Neural cell (in vitro differentiated cells): ENCODE results near the gene UHRF1. TPM values are rescaled to one million over a fixed set of nuclear protein-coding genes. Genes with fewer than 3 reads are reported as not detected.

ENCODE experiments used
- H2AFZ ChIP-seq: fragments of 200-600, 300-800 bp; sonication (generic), shearing (Covaris generic); 2 replicates; pipeline ENCODE4 v1.6.0; 2014; ENCODE audit warnings: low read depth, mild to moderate bottlenecking, antibody characterized with exemption, low read length, moderate library complexity
- H3F3A ChIP-seq: fragments of 200-600 bp; shearing (Covaris generic); 2 replicates; pipeline ENCODE4 v1.6.1; 2016; ENCODE audit warnings: mild to moderate bottlenecking, moderate library complexity, mixed read lengths, antibody characterized with exemption, low read length; ENCODE audit not compliant: insufficient read depth, poor library complexity, severe bottlenecking
- H3K27ac ChIP-seq: fragments of 200-600, 300-800 bp; sonication (generic), shearing (Covaris generic); 2 replicates; pipeline ENCODE4 v1.5.1; 2014; ENCODE audit warnings: mild to moderate bottlenecking, low read length, moderate library complexity
- H3K27me3 ChIP-seq: fragments of 300-800, 200-600 bp; sonication (generic), shearing (Covaris generic); 2 replicates; pipeline ENCODE4 v1.6.0; 2014; ENCODE audit warnings: mild to moderate bottlenecking, low read depth, low read length, moderate library complexity; ENCODE audit not compliant: insufficient read depth
- H3K36me3 ChIP-seq: fragments of 300-800, 200-600 bp; sonication (generic), shearing (Covaris generic); 2 replicates; pipeline ENCODE4 v1.5.1; 2014; ENCODE audit warnings: mild to moderate bottlenecking, antibody characterized with exemption, low read length, moderate library complexity; ENCODE audit not compliant: insufficient read depth
- H3K4me2 ChIP-seq: fragments of 300-800, 200-600 bp; sonication (generic), shearing (Covaris generic); 2 replicates; pipeline ENCODE4 v1.6.0; 2014; ENCODE audit warnings: mild to moderate bottlenecking, low read length
- H3K4me3 ChIP-seq: fragments of 300-800, 200-600 bp; sonication (generic), shearing (Covaris generic); 2 replicates; pipeline ENCODE4 v1.5.1; 2014; ENCODE audit warnings: mild to moderate bottlenecking, low read length, moderate library complexity
- H3K79me2 ChIP-seq: fragments of 200-600 bp; shearing (Covaris generic); replicated peaks from 2 replicates; pipeline ENCODE4 v1.6.0; 2014; ENCODE audit warnings: mild to moderate bottlenecking, low read length, moderate library complexity; ENCODE audit not compliant: insufficient read depth
- H3K9ac ChIP-seq: fragments of 300-800, 200-600 bp; sonication (generic), shearing (Covaris generic); 2 replicates; pipeline ENCODE4 v1.6.1; 2016; ENCODE audit warnings: mild to moderate bottlenecking, low read length, mixed read lengths
- H3K9me2 ChIP-seq: fragments of 200-600 bp; shearing (Covaris generic); 2 replicates; pipeline ENCODE4 v1.6.1; 2016; ENCODE audit warnings: mild to moderate bottlenecking, low read length, mixed read lengths; ENCODE audit not compliant: insufficient read depth
- H3K9me3 ChIP-seq: fragments of 200-600, 300-800 bp; sonication (generic), shearing (Covaris generic); 2 replicates; pipeline ENCODE4 v1.6.1; 2016; ENCODE audit warnings: mild to moderate bottlenecking, mixed run types, low read length, moderate library complexity, mixed read lengths
- H4K20me1 ChIP-seq: fragments of 200-600 bp; shearing (Covaris generic); 2 replicates; pipeline ENCODE4 v1.6.1; 2016; ENCODE audit warnings: mild to moderate bottlenecking, mixed run types; ENCODE audit not compliant: insufficient read depth
- EP300 ChIP-seq: fragments of 450-650 bp; conservative IDR thresholded peaks from 2 replicates; pipeline ENCODE4 v1.6.1; 2014; ENCODE audit warnings: antibody characterized with exemption, mild to moderate bottlenecking, moderate library complexity; ENCODE audit not compliant: poor library complexity, severe bottlenecking
- EZH2 ChIP-seq: fragments of 200-600, 300-800 bp; shearing (Covaris generic), sonication (generic); IDR thresholded peaks from 2 replicates; pipeline ENCODE4 v1.6.1; 2014; ENCODE audit warnings: antibody characterized with exemption, low read length, borderline replicate concordance, mild to moderate bottlenecking; ENCODE audit not compliant: insufficient read depth, poor library complexity, severe bottlenecking
- MXI1 ChIP-seq: fragments of 450-650 bp; conservative IDR thresholded peaks from 2 replicates; pipeline ENCODE4 v1.6.1; 2014; ENCODE audit warnings: antibody characterized with exemption, mild to moderate bottlenecking; ENCODE audit not compliant: poor library complexity, severe bottlenecking
- POLR2AphosphoS5 ChIP-seq: IDR thresholded peaks from 2 replicates; pipeline ENCODE4 v1.6.1; 2012
- RAD21 ChIP-seq: fragments of 450-650 bp; conservative IDR thresholded peaks from 2 replicates; pipeline ENCODE4 v1.6.1; 2014; ENCODE audit warnings: antibody characterized with exemption, mild to moderate bottlenecking, moderate library complexity
- SMC3 ChIP-seq: fragments of 450-650 bp; conservative IDR thresholded peaks from 2 replicates; pipeline ENCODE4 v1.6.1; 2014; ENCODE audit warnings: antibody characterized with exemption, mild to moderate bottlenecking, moderate library complexity; ENCODE audit not compliant: poor library complexity
- TAF1 ChIP-seq: IDR thresholded peaks from 2 replicates; pipeline ENCODE4 v1.6.1; 2012; ENCODE audit warnings: low read depth
- polyA plus RNA-seq: library from polyadenylated mRNA; depleted of rRNA; stranded (reverse); fragments of >200 nt; gene quantifications from 2 replicates; pipeline ENCODE4 v1.2.3, GENCODE V29; 2014
- TF ChIP-seq, protein P1 (sequence below): IDR thresholded peaks from 2 replicates; pipeline ENCODE4 v1.6.1; 2012; ENCODE audit warnings: borderline replicate concordance
- TF ChIP-seq, protein P2 (sequence below): fragments of 450-650 bp; IDR thresholded peaks from 2 replicates; pipeline ENCODE4 v1.5.1; 2014; ENCODE audit warnings: antibody characterized with exemption, mild to moderate bottlenecking, moderate library complexity; ENCODE audit not compliant: poor library complexity, severe bottlenecking

The UHRF1 gene
- polyA plus RNA-seq, 1 donor from 2014 or later, result 3.0 TPM

GRCh38 chr19:4962085-4962619 is 52.9 kb downstream of the UHRF1 start:
- H3K9me2 ChIP-seq, result no peaks in the 10 kb centered on the region
- TF ChIP-seq POLR2AphosphoS5 (no peak), MXI1 (no peak), EP300 (no peak), EZH2 (no peak), TAF1 (no peak), RAD21 (no peak), SMC3 (no peak)
- TF ChIP-seq, protein P1, sequence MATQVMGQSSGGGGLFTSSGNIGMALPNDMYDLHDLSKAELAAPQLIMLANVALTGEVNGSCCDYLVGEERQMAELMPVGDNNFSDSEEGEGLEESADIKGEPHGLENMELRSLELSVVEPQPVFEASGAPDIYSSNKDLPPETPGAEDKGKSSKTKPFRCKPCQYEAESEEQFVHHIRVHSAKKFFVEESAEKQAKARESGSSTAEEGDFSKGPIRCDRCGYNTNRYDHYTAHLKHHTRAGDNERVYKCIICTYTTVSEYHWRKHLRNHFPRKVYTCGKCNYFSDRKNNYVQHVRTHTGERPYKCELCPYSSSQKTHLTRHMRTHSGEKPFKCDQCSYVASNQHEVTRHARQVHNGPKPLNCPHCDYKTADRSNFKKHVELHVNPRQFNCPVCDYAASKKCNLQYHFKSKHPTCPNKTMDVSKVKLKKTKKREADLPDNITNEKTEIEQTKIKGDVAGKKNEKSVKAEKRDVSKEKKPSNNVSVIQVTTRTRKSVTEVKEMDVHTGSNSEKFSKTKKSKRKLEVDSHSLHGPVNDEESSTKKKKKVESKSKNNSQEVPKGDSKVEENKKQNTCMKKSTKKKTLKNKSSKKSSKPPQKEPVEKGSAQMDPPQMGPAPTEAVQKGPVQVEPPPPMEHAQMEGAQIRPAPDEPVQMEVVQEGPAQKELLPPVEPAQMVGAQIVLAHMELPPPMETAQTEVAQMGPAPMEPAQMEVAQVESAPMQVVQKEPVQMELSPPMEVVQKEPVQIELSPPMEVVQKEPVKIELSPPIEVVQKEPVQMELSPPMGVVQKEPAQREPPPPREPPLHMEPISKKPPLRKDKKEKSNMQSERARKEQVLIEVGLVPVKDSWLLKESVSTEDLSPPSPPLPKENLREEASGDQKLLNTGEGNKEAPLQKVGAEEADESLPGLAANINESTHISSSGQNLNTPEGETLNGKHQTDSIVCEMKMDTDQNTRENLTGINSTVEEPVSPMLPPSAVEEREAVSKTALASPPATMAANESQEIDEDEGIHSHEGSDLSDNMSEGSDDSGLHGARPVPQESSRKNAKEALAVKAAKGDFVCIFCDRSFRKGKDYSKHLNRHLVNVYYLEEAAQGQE, result no peak
- TF ChIP-seq, protein P2, sequence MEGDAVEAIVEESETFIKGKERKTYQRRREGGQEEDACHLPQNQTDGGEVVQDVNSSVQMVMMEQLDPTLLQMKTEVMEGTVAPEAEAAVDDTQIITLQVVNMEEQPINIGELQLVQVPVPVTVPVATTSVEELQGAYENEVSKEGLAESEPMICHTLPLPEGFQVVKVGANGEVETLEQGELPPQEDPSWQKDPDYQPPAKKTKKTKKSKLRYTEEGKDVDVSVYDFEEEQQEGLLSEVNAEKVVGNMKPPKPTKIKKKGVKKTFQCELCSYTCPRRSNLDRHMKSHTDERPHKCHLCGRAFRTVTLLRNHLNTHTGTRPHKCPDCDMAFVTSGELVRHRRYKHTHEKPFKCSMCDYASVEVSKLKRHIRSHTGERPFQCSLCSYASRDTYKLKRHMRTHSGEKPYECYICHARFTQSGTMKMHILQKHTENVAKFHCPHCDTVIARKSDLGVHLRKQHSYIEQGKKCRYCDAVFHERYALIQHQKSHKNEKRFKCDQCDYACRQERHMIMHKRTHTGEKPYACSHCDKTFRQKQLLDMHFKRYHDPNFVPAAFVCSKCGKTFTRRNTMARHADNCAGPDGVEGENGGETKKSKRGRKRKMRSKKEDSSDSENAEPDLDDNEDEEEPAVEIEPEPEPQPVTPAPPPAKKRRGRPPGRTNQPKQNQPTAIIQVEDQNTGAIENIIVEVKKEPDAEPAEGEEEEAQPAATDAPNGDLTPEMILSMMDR, result no peak
- no peaks in the 10 kb centered on the region for H4K20me1 ChIP-seq
- no peak overlapping the region for H3K27ac ChIP-seq
- no peaks in the 10 kb centered on the region for H3K79me2 ChIP-seq
- H2AFZ ChIP-seq, result no peak overlapping the region
- H3K4me2 ChIP-seq, result no peak overlapping the region
- H3K9me3 ChIP-seq, result no peaks in the 10 kb centered on the region
- H3F3A ChIP-seq, result no peaks in the 10 kb centered on the region
- H3K4me3 ChIP-seq, result no peak overlapping the region
- H3K9ac ChIP-seq, result no peak overlapping the region
- no peaks in the 10 kb centered on the region for H3K36me3 ChIP-seq
- H3K27me3 ChIP-seq, result no peaks in the 10 kb centered on the region

DNA sequence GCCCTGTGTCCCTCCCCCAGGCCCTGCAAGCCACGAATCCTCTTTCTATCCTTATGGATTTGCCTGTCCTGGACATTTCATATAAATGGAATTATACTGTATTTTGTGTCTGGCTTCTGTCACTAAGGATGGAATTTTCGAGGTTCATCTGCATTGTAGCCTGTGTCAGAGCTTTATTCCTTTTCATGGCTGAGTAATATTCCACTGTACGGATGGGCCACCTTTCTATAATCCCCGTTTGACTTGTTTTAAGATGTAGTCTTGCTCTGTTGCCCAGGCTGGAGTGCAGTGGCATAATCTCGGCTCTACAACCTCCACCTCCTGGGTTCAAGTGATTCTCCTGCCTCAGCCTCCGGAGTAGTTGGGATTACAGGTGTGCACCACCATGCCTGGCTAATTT is 55.8 kb downstream of the UHRF1 start:
- Histone ChIP-seq H2AFZ (no peak overlapping the region), H3K9ac (no peak overlapping the region), H3F3A (no peaks in the 10 kb centered on the region), H3K79me2 (peaks cover 7% of the 10 kb centered on the region), H3K4me3 (no peak overlapping the region), H3K27me3 (no peaks in the 10 kb centered on the region), H3K36me3 (no peaks in the 10 kb centered on the region), H4K20me1 (no peaks in the 10 kb centered on the region), H3K9me3 (no peaks in the 10 kb centered on the region), H3K9me2 (no peaks in the 10 kb centered on the region), H3K4me2 (no peak overlapping the region), H3K27ac (no peak overlapping the region)
- no peak for TF ChIP-seq MXI1
- no peak for TF ChIP-seq EZH2
- no peak for TF ChIP-seq TAF1
- TF ChIP-seq RAD21, result no peak
- no peak for TF ChIP-seq EP300
- TF ChIP-seq POLR2AphosphoS5, result no peak

GRCh38 chr19:4966591-4966990 is 57.3 kb downstream of the UHRF1 start:
- H3K4me2 ChIP-seq, result no peak overlapping the region
- TF ChIP-seq POLR2AphosphoS5, result no peak
- TF ChIP-seq, protein P2, result no peak
- no peak for TF ChIP-seq MXI1
- TF ChIP-seq, protein P1, result no peak
- TF ChIP-seq EP300, result no peak
- TF ChIP-seq SMC3, result no peak
- no peak for TF ChIP-seq EZH2
- TF ChIP-seq RAD21, result no peak
- TF ChIP-seq TAF1, result no peak
- H2AFZ ChIP-seq, result no peak overlapping the region
- peaks cover 19% of the 10 kb centered on the region for H3K79me2 ChIP-seq
- H3K36me3 ChIP-seq, result no peaks in the 10 kb centered on the region
- H3F3A ChIP-seq, result no peaks in the 10 kb centered on the region
- H3K9me2 ChIP-seq, result no peaks in the 10 kb centered on the region
- H4K20me1 ChIP-seq, result peaks cover 9% of the 10 kb centered on the region
- no peak overlapping the region for H3K27ac ChIP-seq
- no peak overlapping the region for H3K9ac ChIP-seq
- H3K4me3 ChIP-seq, result no peak overlapping the region
- no peaks in the 10 kb centered on the region for H3K27me3 ChIP-seq
- H3K9me3 ChIP-seq, result no peaks in the 10 kb centered on the region
